GM23338 (cell line): Measurements from ENCODE around the gene ZNF609.

Experiments
- CREB1 ChIP-seq: fragments of 250-450 bp; sonication (Bioruptor Pico); IDR thresholded peaks from 2 replicates; pipeline ENCODE4 v1.5.0; 2020; ENCODE audit warnings: low read depth, mild to moderate bottlenecking, moderate library complexity
- ETS1 ChIP-seq: IDR thresholded peaks from 2 replicates; pipeline ENCODE4 v1.6.1; 2016; ENCODE audit warnings: antibody characterized with exemption
- EZH2 ChIP-seq: fragments of 200-600 bp; sonication (generic); IDR thresholded peaks from one replicate; pipeline ENCODE4 v1.8.0; 2017; ENCODE audit warnings: antibody characterized with exemption, mild to moderate bottlenecking, low read depth; ENCODE audit not compliant: unreplicated experiment
- EZH2phosphoT487 ChIP-seq: fragments of 200-600 bp; sonication (generic); IDR thresholded peaks from one replicate; pipeline ENCODE4 v1.8.1; 2018; ENCODE audit warnings: antibody characterized with exemption; ENCODE audit not compliant: unreplicated experiment
- JUNB ChIP-seq: IDR thresholded peaks from one replicate; pipeline ENCODE4 v1.6.1; 2016; ENCODE audit warnings: antibody characterized with exemption; ENCODE audit not compliant: unreplicated experiment
- NANOG ChIP-seq: IDR thresholded peaks from 2 replicates; pipeline ENCODE4 v1.6.1; 2016; ENCODE audit warnings: antibody characterized with exemption, borderline replicate concordance
- POLR2AphosphoS5 ChIP-seq: IDR thresholded peaks from 2 replicates; pipeline ENCODE4 v1.6.1; 2016; ENCODE audit warnings: antibody characterized with exemption, low read depth
- REST ChIP-seq: IDR thresholded peaks from one replicate; pipeline ENCODE4 v1.6.1; 2018; ENCODE audit warnings: antibody characterized with exemption; ENCODE audit not compliant: unreplicated experiment
- STAT1 ChIP-seq: IDR thresholded peaks from one replicate; pipeline ENCODE4 v1.6.1; 2016; ENCODE audit warnings: antibody characterized with exemption; ENCODE audit not compliant: unreplicated experiment
- ZNF114 ChIP-seq: fragments of 250-450 bp; sonication (Bioruptor Pico); IDR thresholded peaks from 2 replicates; pipeline ENCODE4 v1.5.0; 2020; ENCODE audit warnings: mild to moderate bottlenecking, moderate library complexity
- ZNF331 ChIP-seq: fragments of 250-450 bp; sonication (Bioruptor Pico); IDR thresholded peaks from 2 replicates; pipeline ENCODE4 v1.5.0; 2020; ENCODE audit warnings: low read depth, mild to moderate bottlenecking, moderate library complexity
- TF ChIP-seq, protein P1 (sequence below), 2 experiments: fragments of 200-600 bp in 1 of 2; sonication (generic) in 1 of 2; conservative IDR thresholded peaks; 2 replicates each; pipeline versions ENCODE4 v1.5.1 to v1.6.1; 2016 to 2017; ENCODE audit warnings: antibody characterized with exemption in 2 of 2, low read depth in 2 of 2, mild to moderate bottlenecking in 2 of 2, moderate library complexity in 1 of 2
- TF ChIP-seq, protein P2 (sequence below): fragments of 250-450 bp; sonication (Bioruptor Pico); IDR thresholded peaks from 2 replicates; pipeline ENCODE4 v1.5.0; 2020; ENCODE audit warnings: mild to moderate bottlenecking, moderate library complexity

GRCh38 chr15:64706011-64706911 lies 245.9 kb downstream of the ZNF609 start:
- TF ChIP-seq, protein P1, sequence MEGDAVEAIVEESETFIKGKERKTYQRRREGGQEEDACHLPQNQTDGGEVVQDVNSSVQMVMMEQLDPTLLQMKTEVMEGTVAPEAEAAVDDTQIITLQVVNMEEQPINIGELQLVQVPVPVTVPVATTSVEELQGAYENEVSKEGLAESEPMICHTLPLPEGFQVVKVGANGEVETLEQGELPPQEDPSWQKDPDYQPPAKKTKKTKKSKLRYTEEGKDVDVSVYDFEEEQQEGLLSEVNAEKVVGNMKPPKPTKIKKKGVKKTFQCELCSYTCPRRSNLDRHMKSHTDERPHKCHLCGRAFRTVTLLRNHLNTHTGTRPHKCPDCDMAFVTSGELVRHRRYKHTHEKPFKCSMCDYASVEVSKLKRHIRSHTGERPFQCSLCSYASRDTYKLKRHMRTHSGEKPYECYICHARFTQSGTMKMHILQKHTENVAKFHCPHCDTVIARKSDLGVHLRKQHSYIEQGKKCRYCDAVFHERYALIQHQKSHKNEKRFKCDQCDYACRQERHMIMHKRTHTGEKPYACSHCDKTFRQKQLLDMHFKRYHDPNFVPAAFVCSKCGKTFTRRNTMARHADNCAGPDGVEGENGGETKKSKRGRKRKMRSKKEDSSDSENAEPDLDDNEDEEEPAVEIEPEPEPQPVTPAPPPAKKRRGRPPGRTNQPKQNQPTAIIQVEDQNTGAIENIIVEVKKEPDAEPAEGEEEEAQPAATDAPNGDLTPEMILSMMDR (conservative IDR thresholded peaks at IDR 0.05; ENCODE audit: low read depth in 2 of 2) = no peak
- no peak for TF ChIP-seq EZH2
- peak; percentile 51 for TF ChIP-seq POLR2AphosphoS5
- TF ChIP-seq NANOG = no peak
- no peak for TF ChIP-seq ZNF331 (CRISPR knock-in tag)
- TF ChIP-seq EZH2phosphoT487 = no peak
- TF ChIP-seq REST = no peak
- TF ChIP-seq CREB1 = no peak
- TF ChIP-seq ETS1 = no peak
- TF ChIP-seq STAT1 = no peak
- no peak for TF ChIP-seq JUNB
- TF ChIP-seq ZNF114 (CRISPR knock-in tag) = no peak
- TF ChIP-seq, protein P2, sequence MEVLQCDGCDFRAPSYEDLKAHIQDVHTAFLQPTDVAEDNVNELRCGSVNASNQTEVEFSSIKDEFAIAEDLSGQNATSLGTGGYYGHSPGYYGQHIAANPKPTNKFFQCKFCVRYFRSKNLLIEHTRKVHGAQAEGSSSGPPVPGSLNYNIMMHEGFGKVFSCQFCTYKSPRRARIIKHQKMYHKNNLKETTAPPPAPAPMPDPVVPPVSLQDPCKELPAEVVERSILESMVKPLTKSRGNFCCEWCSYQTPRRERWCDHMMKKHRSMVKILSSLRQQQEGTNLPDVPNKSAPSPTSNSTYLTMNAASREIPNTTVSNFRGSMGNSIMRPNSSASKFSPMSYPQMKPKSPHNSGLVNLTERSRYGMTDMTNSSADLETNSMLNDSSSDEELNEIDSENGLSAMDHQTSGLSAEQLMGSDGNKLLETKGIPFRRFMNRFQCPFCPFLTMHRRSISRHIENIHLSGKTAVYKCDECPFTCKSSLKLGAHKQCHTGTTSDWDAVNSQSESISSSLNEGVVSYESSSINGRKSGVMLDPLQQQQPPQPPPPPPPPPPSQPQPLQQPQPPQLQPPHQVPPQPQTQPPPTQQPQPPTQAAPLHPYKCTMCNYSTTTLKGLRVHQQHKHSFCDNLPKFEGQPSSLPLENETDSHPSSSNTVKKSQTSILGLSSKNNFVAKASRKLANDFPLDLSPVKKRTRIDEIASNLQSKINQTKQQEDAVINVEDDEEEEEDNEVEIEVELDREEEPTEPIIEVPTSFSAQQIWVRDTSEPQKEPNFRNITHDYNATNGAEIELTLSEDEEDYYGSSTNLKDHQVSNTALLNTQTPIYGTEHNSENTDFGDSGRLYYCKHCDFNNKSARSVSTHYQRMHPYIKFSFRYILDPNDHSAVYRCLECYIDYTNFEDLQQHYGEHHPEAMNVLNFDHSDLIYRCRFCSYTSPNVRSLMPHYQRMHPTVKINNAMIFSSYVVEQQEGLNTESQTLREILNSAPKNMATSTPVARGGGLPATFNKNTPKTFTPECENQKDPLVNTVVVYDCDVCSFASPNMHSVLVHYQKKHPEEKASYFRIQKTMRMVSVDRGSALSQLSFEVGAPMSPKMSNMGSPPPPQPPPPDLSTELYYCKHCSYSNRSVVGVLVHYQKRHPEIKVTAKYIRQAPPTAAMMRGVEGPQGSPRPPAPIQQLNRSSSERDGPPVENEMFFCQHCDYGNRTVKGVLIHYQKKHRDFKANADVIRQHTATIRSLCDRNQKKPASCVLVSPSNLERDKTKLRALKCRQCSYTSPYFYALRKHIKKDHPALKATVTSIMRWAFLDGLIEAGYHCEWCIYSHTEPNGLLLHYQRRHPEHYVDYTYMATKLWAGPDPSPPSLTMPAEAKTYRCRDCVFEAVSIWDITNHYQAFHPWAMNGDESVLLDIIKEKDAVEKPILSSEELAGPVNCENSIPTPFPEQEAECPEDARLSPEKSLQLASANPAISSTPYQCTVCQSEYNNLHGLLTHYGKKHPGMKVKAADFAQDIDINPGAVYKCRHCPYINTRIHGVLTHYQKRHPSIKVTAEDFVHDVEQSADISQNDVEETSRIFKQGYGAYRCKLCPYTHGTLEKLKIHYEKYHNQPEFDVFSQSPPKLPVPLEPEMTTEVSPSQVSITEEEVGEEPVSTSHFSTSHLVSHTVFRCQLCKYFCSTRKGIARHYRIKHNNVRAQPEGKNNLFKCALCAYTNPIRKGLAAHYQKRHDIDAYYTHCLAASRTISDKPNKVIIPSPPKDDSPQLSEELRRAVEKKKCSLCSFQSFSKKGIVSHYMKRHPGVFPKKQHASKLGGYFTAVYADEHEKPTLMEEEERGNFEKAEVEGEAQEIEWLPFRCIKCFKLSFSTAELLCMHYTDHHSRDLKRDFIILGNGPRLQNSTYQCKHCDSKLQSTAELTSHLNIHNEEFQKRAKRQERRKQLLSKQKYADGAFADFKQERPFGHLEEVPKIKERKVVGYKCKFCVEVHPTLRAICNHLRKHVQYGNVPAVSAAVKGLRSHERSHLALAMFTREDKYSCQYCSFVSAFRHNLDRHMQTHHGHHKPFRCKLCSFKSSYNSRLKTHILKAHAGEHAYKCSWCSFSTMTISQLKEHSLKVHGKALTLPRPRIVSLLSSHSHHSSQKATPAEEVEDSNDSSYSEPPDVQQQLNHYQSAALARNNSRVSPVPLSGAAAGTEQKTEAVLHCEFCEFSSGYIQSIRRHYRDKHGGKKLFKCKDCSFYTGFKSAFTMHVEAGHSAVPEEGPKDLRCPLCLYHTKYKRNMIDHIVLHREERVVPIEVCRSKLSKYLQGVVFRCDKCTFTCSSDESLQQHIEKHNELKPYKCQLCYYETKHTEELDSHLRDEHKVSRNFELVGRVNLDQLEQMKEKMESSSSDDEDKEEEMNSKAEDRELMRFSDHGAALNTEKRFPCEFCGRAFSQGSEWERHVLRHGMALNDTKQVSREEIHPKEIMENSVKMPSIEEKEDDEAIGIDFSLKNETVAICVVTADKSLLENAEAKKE (CRISPR knock-in tag) = no peak
